OCI-LY7 (cell line): ENCODE measurements around the gene CPNE2.

Experiments
- CTCF ChIP-seq: fragments of 200-600 bp; sonication (generic); conservative IDR thresholded peaks from 2 replicates; pipeline ENCODE4 v1.5.1; 2014; ENCODE audit warnings: mild to moderate bottlenecking, antibody characterized with exemption, low read length, moderate library complexity, mixed read lengths
- EZH2phosphoT487 ChIP-seq: fragments of 200-600 bp; sonication (generic); IDR thresholded peaks from 2 replicates; pipeline ENCODE4 v1.6.1; 2018; ENCODE audit warnings: low read depth, borderline replicate concordance, mild to moderate bottlenecking, mixed run types, antibody characterized with exemption, low read length, moderate library complexity, mixed read lengths

DNA sequence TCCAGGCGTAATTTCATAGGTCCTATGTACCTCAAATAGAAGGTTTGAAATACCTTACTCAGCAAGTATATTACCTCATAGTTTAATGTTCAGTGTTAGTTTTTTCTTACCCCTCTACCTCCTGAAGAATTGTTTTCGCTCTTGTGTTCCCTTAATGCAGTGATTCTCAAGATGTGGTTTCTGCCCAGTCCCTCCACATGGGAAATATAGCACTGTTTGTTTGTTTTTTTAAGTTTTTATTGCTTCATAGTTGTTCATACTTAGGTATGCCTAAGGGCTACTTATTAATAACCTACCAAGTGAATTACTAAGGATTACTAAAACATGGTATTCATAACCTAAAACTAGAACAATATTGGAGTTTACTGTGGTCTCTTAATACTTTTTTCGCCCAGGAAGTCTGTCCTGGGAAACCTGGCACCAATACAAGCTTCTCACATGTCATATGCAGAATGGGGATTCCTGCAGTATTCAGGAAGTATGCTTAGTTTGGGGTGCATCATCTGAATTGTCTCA, 98.7 kb downstream of the CPNE2 start:
- TF ChIP-seq CTCF = no peak
- TF ChIP-seq EZH2phosphoT487 = no peak
